ENCODE results near the gene FMNL3. TPM values are rescaled to one million over a fixed set of nuclear protein-coding genes. Genes with fewer than 3 reads are reported as not detected.
A peak's percentile ranks its signal among the peaks of the same experiment; 100 is the strongest.

Gene FMNL3
- polyA plus RNA-seq, 2 donors, result 1.4 to 1.7 TPM

DNA sequence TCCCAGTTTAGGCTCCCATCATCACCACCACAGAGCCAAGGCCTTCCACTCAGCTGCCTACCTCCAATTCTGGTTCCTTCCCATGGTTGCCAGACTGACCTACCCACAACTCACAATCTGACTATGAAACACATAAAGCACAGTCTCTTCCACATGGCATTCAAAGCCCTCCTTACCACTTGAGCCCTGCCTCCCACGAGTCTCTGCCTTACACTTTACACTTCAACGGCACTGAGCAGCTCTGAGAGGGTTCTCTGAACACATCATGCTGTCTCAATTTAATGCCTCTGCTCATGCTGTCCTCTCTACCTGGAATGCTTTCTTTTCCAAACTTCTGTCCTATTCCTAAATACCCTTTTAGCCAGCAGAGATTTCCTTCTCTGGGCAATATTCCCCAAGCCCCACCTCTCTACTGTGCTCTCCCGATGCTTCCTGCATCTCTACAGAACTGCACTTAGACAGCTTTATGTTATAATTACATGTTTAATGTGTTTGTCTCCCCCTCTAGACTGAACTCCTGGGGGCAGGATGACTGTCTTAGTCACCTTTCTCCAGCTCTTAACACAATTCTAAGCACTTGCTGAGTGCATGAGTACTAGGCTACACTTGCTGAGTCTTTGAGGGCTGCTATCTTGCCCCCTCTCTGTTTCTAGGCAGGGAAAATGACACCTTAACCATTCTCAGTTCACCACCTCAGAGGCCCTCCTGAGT lies 23.5 kb downstream of the FMNL3 start:
- Histone ChIP-seq H3K27me3 (ENCODE audit: control insufficient read depth in 1 of 2, insufficient read depth in 2 of 2, low read length in 2 of 2) (no peaks in the 10 kb centered on the region), H3K4me3 (ENCODE audit: low read depth in 1 of 2, low read length in 2 of 2) (no peak overlapping the region), H3K4me1 (ENCODE audit: control insufficient read depth in 2 of 2, insufficient read depth in 2 of 2, low read length in 1 of 2) (peaks cover 0 to 2% of the 10 kb centered on the region in 2 donors), H3K36me3 (ENCODE audit: control insufficient read depth in 2 of 2, insufficient read depth in 2 of 2, low read length in 1 of 2) (no peaks in the 10 kb centered on the region), H3K27ac (ENCODE audit: low read depth in 2 of 2, low read length in 1 of 2) (no peak overlapping the region), H3K9me3 (ENCODE audit: control insufficient read depth in 2 of 2, insufficient read depth in 1 of 2, low read depth in 1 of 2, low read length in 1 of 2) (no peaks in the 10 kb centered on the region)
- 71 to 79% methylated on average over 3 of the region's 3 CpGs for WGBS, 2 donors

GRCh38 chr12:49680075-49680474 lies 27.1 kb downstream of the FMNL3 start:
- H3K27ac ChIP-seq (ENCODE audit: low read depth in 2 of 2, low read length in 1 of 2), result no peak overlapping the region
- H3K4me3 ChIP-seq (ENCODE audit: low read depth in 1 of 2, low read length in 2 of 2), result no peak overlapping the region
- 94 to 100% methylated on average over 1 of the region's 1 CpG for WGBS, 2 donors
- H3K27me3 ChIP-seq (ENCODE audit: control insufficient read depth in 1 of 2, insufficient read depth in 2 of 2, low read length in 2 of 2), result no peaks in the 10 kb centered on the region
- H3K36me3 ChIP-seq (ENCODE audit: control insufficient read depth in 2 of 2, insufficient read depth in 2 of 2, low read length in 1 of 2), result no peaks in the 10 kb centered on the region
- H3K4me1 ChIP-seq (ENCODE audit: control insufficient read depth in 2 of 2, insufficient read depth in 2 of 2, low read length in 1 of 2), result peaks cover 0 to 2% of the 10 kb centered on the region in 2 donors
- H3K9me3 ChIP-seq (ENCODE audit: control insufficient read depth in 2 of 2, insufficient read depth in 1 of 2, low read depth in 1 of 2, low read length in 1 of 2), result no peaks in the 10 kb centered on the region

GRCh38 chr12:49678711-49679110 lies 28.5 kb downstream of the FMNL3 start:
- WGBS, 2 donors, result 84 to 88% methylated on average over 3 of the region's 3 CpGs
- Histone ChIP-seq H3K4me1 (ENCODE audit: control insufficient read depth in 2 of 2, insufficient read depth in 2 of 2, low read length in 1 of 2) (peaks cover 3 to 5% of the 10 kb centered on the region in 2 donors), H3K36me3 (ENCODE audit: control insufficient read depth in 2 of 2, insufficient read depth in 2 of 2, low read length in 1 of 2) (no peaks in the 10 kb centered on the region), H3K9me3 (ENCODE audit: control insufficient read depth in 2 of 2, insufficient read depth in 1 of 2, low read depth in 1 of 2, low read length in 1 of 2) (no peaks in the 10 kb centered on the region), H3K27ac (ENCODE audit: low read depth in 2 of 2, low read length in 1 of 2) (no peak overlapping the region), H3K4me3 (ENCODE audit: low read depth in 1 of 2, low read length in 2 of 2) (no peak overlapping the region), H3K27me3 (ENCODE audit: control insufficient read depth in 1 of 2, insufficient read depth in 2 of 2, low read length in 2 of 2) (no peaks in the 10 kb centered on the region)

- Histone ChIP-seq H3K4me1 (ENCODE audit: control insufficient read depth in 2 of 2, insufficient read depth in 2 of 2, low read length in 1 of 2) (peaks cover 2 to 13% of the 10 kb centered on the region in 2 donors), H3K4me3 (ENCODE audit: low read depth in 1 of 2, low read length in 2 of 2) (no peak overlapping the region), H3K36me3 (ENCODE audit: control insufficient read depth in 2 of 2, insufficient read depth in 2 of 2, low read length in 1 of 2) (no peaks in the 10 kb centered on the region), H3K27ac (ENCODE audit: low read depth in 2 of 2, low read length in 1 of 2) (no peak overlapping the region), H3K9me3 (ENCODE audit: control insufficient read depth in 2 of 2, insufficient read depth in 1 of 2, low read depth in 1 of 2, low read length in 1 of 2) (no peaks in the 10 kb centered on the region), H3K27me3 (ENCODE audit: control insufficient read depth in 1 of 2, insufficient read depth in 2 of 2, low read length in 2 of 2) (no peaks in the 10 kb centered on the region)
- WGBS, 2 donors, result 85 to 88% methylated on average over 7 of the region's 7 CpGs
These were observed 32.1 kb downstream of the FMNL3 start for GRCh38 chr12:49675137-49675536.

DNA sequence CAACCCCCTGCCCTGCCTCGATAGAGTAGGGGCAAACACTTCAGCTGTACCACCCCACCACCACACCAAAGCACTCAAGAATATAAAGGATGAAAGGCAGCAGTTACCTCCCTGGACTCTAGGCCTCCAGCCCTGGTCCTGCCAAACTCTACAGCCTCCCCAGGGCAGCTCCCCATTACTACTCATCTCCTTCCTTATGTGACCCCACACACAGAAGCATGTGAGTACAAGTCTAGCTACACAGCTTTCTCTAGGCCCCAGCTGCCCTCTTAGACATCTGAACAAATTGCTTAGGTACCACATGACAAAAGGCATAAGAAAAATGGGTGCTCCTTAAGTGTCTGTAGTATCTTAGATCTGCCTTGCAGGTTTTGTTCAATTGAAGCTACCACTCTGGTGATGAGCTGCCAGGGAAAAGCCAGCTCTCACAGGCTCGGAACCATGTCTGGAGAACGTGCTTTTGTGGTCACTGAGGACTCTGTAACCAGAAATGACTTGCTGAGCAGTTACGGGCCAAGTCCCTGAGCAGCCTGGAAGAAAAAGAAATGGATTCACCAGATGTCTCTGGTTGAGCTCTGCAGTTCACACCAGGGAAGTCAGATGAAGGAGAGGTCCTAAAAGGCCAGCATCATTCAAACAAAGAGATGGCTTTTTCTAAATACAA lies 32.8 kb downstream of the FMNL3 start:
- H3K27ac ChIP-seq (ENCODE audit: low read depth in 2 of 2, low read length in 1 of 2), result peak overlapping the region; percentile 82 to 88
- WGBS, 2 donors, result 57 to 60% methylated on average over 4 of the region's 4 CpGs
- no peaks in the 10 kb centered on the region for H3K9me3 ChIP-seq (ENCODE audit: control insufficient read depth in 2 of 2, insufficient read depth in 1 of 2, low read depth in 1 of 2, low read length in 1 of 2)
- H3K36me3 ChIP-seq (ENCODE audit: control insufficient read depth in 2 of 2, insufficient read depth in 2 of 2, low read length in 1 of 2), result no peaks in the 10 kb centered on the region
- H3K4me1 ChIP-seq (ENCODE audit: control insufficient read depth in 2 of 2, insufficient read depth in 2 of 2, low read length in 1 of 2), result peaks cover 2 to 13% of the 10 kb centered on the region in 2 donors
- no peaks in the 10 kb centered on the region for H3K27me3 ChIP-seq (ENCODE audit: control insufficient read depth in 1 of 2, insufficient read depth in 2 of 2, low read length in 2 of 2)
- no peak overlapping the region for H3K4me3 ChIP-seq (ENCODE audit: low read depth in 1 of 2, low read length in 2 of 2)

DNA sequence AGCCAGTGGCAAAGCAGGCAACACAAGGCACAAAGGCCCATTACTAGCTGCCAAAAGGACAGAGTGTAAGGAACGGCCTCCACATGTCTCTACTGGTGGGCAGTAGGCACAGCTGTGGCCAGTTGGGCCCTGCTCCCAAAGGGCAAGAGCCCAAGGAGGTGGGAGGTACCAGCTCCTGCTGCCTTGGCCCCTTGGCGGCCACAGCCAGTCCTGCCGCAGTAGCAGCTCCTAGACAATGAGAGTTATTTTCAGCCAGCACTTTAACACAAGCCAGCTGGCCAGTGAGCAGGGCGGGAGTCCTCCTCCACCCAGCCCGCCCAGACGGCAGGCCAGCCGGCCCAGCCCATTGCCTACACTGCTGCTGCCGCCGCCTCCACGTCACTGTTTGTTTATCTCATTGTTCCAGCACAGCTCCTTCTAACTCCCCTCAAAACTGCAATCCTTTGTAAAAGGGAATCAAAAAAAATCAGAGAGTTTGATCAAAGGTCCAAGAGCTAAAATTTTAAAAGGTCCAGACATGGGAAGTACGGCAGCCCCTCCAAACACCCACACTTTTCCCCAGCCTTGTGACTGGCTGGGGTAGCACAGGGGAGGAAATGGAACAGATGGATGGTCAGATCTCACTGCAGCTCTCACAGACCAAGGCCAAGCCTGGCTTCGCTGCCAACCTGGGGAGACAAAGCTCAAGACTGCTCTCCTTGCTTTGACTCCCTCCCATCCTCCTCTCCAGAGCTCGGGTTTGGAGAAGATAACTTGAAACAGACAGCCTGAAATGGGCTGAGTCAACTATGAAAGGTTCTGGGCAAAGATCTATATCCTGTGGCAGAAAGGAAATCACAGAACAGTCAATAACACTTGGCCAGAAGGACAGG lies 33.5 kb downstream of the FMNL3 start:
- H3K27me3 ChIP-seq (ENCODE audit: control insufficient read depth in 1 of 2, insufficient read depth in 2 of 2, low read length in 2 of 2), result no peaks in the 10 kb centered on the region
- no peaks in the 10 kb centered on the region for H3K9me3 ChIP-seq (ENCODE audit: control insufficient read depth in 2 of 2, insufficient read depth in 1 of 2, low read depth in 1 of 2, low read length in 1 of 2)
- H3K36me3 ChIP-seq (ENCODE audit: control insufficient read depth in 2 of 2, insufficient read depth in 2 of 2, low read length in 1 of 2), result no peaks in the 10 kb centered on the region
- H3K4me1 ChIP-seq (ENCODE audit: control insufficient read depth in 2 of 2, insufficient read depth in 2 of 2, low read length in 1 of 2), result peaks cover 2 to 13% of the 10 kb centered on the region in 2 donors
- 16% methylated on average over 13 of the region's 13 CpGs for WGBS, 2 donors
- no peak overlapping the region for H3K4me3 ChIP-seq (ENCODE audit: low read depth in 1 of 2, low read length in 2 of 2)
- peak overlapping the region; percentile 82 to 88 for H3K27ac ChIP-seq (ENCODE audit: low read depth in 2 of 2, low read length in 1 of 2)

DNA sequence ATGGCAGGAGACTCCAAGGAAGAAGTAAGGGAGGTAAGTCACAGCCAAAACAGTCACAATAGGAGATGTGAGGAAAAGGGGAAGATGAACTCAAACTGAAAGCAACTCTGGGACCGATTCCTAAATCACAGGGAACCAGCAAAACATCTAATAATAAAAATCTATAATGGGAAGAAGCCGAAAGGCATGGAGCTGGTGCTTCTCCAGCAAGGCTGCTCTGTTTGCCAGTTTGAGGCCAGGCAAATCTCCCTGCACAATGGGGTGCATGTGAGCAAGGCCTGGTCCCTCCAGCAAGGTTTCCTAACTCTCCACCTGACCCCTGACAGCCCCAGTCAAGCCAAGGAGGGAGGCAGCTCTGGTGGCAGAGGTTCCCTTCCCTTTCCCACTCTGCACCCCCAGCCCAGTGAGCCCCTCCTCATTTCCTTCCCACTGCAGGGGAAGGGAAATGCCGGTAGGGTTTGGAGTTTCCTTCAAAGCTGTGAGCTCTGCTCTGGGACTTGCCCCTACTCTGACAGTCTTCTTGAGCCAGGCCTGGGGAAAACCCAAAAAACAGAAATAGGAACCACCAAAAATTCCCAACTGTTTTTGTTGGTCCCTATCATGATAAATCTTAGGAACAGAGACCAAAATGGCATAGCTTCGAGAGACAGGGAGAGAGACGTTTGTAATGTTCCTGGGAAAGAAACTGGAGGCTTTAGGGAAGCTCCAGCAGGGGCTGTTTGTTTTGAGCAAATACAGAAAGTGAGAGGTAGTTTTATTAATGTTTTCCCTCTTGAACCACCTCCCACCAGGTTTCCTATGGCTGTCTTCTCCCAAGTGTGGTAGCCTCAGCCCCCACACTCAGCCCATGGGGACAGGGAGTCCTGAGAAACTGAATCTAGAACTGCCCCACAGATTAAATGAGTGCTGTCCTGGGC lies 34.6 kb downstream of the FMNL3 start:
- H3K27me3 ChIP-seq (ENCODE audit: control insufficient read depth in 1 of 2, insufficient read depth in 2 of 2, low read length in 2 of 2), result no peaks in the 10 kb centered on the region
- peak overlapping the region; percentile 82 to 88 for H3K27ac ChIP-seq (ENCODE audit: low read depth in 2 of 2, low read length in 1 of 2)
- 54 to 55% methylated on average over 5 of the region's 5 CpGs for WGBS, 2 donors
- H3K4me1 ChIP-seq (ENCODE audit: control insufficient read depth in 2 of 2, insufficient read depth in 2 of 2, low read length in 1 of 2), result peaks cover 2 to 13% of the 10 kb centered on the region in 2 donors
- H3K9me3 ChIP-seq (ENCODE audit: control insufficient read depth in 2 of 2, insufficient read depth in 1 of 2, low read depth in 1 of 2, low read length in 1 of 2), result no peaks in the 10 kb centered on the region
- H3K36me3 ChIP-seq (ENCODE audit: control insufficient read depth in 2 of 2, insufficient read depth in 2 of 2, low read length in 1 of 2), result no peaks in the 10 kb centered on the region
- H3K4me3 ChIP-seq (ENCODE audit: low read depth in 1 of 2, low read length in 2 of 2), result no peak overlapping the region

DNA sequence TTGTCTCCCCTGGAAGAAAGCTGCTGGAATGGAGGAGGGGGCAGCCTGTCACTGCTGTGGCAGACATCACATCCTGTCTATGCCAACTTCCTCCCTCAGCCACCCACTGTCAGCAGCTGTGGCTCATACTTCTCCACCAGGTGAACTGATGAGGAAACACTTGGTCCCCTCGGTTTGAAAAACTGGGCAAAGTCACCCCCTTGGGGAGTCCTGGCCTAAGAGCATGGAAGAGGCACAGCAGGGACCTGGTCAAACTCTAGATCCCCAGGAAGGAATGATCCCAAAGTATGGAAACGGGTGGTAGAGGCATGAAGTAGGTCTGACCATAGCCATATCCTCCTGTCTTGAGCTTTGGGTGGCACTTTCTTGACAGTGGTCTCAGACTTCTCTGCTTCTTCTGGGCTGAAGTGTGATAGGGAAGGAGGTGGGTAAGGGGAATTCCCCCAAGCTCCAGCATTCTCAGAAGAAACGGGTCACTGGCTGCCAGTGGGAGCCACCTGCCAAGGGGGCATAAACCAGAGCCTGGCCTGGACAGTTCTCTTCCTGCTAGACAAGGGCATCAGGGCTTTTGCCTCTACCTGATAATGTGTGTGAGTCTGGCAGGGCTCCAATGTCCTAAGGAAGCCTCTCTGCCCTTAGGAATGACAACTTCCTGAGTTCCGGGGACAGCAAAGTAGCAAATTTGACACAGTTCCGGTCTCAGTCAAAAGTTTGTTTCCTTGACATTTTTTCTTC lies 36.0 kb downstream of the FMNL3 start:
- H3K36me3 ChIP-seq (ENCODE audit: control insufficient read depth in 2 of 2, insufficient read depth in 2 of 2, low read length in 1 of 2), result no peaks in the 10 kb centered on the region
- no peaks in the 10 kb centered on the region for H3K27me3 ChIP-seq (ENCODE audit: control insufficient read depth in 1 of 2, insufficient read depth in 2 of 2, low read length in 2 of 2)
- peak overlapping the region; percentile 50 to 82 for H3K27ac ChIP-seq (ENCODE audit: low read depth in 2 of 2, low read length in 1 of 2)
- no peaks in the 10 kb centered on the region for H3K9me3 ChIP-seq (ENCODE audit: control insufficient read depth in 2 of 2, insufficient read depth in 1 of 2, low read depth in 1 of 2, low read length in 1 of 2)
- H3K4me1 ChIP-seq (ENCODE audit: control insufficient read depth in 2 of 2, insufficient read depth in 2 of 2, low read length in 1 of 2), result peaks cover 2 to 13% of the 10 kb centered on the region in 2 donors
- no peak overlapping the region for H3K4me3 ChIP-seq (ENCODE audit: low read depth in 1 of 2, low read length in 2 of 2)
- 54 to 59% methylated on average over 5 of the region's 5 CpGs for WGBS, 2 donors
